Vagina (tissue), 2 donors: ENCODE data around the gene AIF1. TPM values are rescaled to one million over a fixed set of nuclear protein-coding genes. Genes with fewer than 3 reads are reported as not detected.
"Not testable (repeated sequence)": the region's sequence is repeated elsewhere in the genome, so short reads cannot be mapped to it uniquely, and the experiment has no call there.

Experiments used
- DNase-seq, 2 donors: peaks; one replicate each; pipeline ENCODE4 v3.0.0-alpha.2; 2017; ENCODE audit errors: extremely low spot score in 2 of 2
- H3K27ac ChIP-seq: fragments of 200-600 bp; sonication (generic); one replicate; pipeline ENCODE4 v1.5.1; 2019
- H3K27me3 ChIP-seq: fragments of 200-600 bp; sonication (generic); one replicate; pipeline ENCODE4 v1.5.1; 2019
- H3K36me3 ChIP-seq, 2 donors: fragments of 200-600 bp; sonication (generic); one replicate each; pipeline ENCODE4 v1.5.1; 2017 to 2019
- H3K4me1 ChIP-seq: fragments of 200-600 bp; sonication (generic); one replicate; pipeline ENCODE4 v1.5.1; 2019
- H3K4me3 ChIP-seq, 2 donors: fragments of 200-600 bp; sonication (generic); 1 replicate in 1 of 2; 2 replicates in 1 of 2; pipeline ENCODE4 v1.5.1; 2016 to 2019
- H3K9me3 ChIP-seq: fragments of 200-600 bp; sonication (generic); one replicate; pipeline ENCODE4 v1.5.1; 2019
- CTCF ChIP-seq, 3 experiments: fragments of 450-650 bp in 2 of 3; fragments of 200-600 bp in 1 of 3; sonication (generic) in 1 of 3; IDR thresholded peaks; one replicate each; pipeline ENCODE4 v1.5.1; 2017 to 2019; ENCODE audit warnings: antibody characterized with exemption in 3 of 3, mild to moderate bottlenecking in 2 of 3, moderate library complexity in 2 of 3
- POLR2A ChIP-seq, 2 donors: fragments of 450-650 bp; IDR thresholded peaks; one replicate each; pipeline ENCODE4 v1.6.1; 2017; ENCODE audit warnings: antibody characterized with exemption in 2 of 2, mild to moderate bottlenecking in 2 of 2, moderate library complexity in 2 of 2
- POLR2AphosphoS5 ChIP-seq, 2 donors: sonication (generic); formaldehyde crosslinking; IDR thresholded peaks; one replicate each; pipeline ENCODE4 v1.9.0; 2017; ENCODE audit warnings: antibody characterized with exemption in 2 of 2, mild to moderate bottlenecking in 2 of 2, low read depth in 1 of 2; ENCODE audit not compliant: insufficient read depth in 1 of 2
- intact Hi-C: fragments of 100-400 bp; cut with DNase I; formaldehyde crosslinking; loops from one replicate; pipeline ENCODE4 v1.15.1; 2023
- total RNA-seq: library from RNA; depleted of rRNA; stranded (reverse); fragments of >200 nt; gene quantifications from one replicate; pipeline ENCODE4 v1.2.3, GENCODE V29; 2016

Gene AIF1
- total RNA-seq, 1 donor from 2014 or later, result 25.0 TPM

DNA sequence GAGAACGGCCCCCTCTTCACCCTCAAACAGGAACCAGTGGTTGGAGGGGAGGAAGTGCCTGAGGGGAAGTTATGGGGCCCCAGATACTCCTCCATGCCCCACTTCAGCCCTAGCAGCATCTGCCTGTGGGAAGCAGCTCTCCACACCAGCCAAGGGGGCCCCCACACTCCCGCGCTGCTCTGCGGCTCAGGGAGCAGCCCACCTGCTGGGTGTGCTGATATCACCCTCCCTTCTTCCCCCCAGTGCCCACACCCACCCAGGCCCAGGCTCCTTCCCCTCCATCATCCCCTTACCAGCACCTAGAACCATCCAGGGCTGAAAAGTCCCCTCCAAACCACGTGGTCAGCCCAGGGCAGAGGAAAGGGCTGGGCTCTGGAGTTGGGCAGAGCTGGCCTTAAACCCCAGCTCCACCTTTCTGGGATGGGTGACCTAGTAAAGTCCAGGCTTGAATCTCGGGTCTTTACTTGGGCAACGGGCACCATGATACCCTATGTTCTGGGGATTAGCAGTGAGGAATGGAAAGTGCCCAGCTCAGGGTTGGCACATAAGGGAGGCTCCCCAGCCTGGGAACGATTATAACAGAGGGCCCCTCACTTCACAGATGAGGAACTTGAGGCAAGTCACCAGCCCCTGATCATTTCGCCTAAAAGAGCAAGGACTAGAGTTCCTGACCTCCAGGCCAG, 28.3 kb upstream of the AIF1 start:
- TF ChIP-seq POLR2AphosphoS5 (IDR thresholded peaks at IDR 0.05; ENCODE audit: insufficient read depth in 1 of 2, low read depth in 1 of 2), result no peak
- no peak for TF ChIP-seq CTCF (IDR thresholded peaks at IDR 0.05)
- TF ChIP-seq POLR2A (IDR thresholded peaks at IDR 0.05), result no peak
- DNase-seq, result no peak
- no peaks in the 10 kb centered on the region for H3K27me3 ChIP-seq
- no peak overlapping the region for H3K4me3 ChIP-seq
- H3K27ac ChIP-seq, result no peak overlapping the region
- H3K36me3 ChIP-seq, result no peaks in the 10 kb centered on the region
- intact Hi-C loops, result no loop called here
- H3K9me3 ChIP-seq, result no peaks in the 10 kb centered on the region
- H3K4me1 ChIP-seq, result peaks cover 13% of the 10 kb centered on the region

- no peak overlapping the region for H3K27ac ChIP-seq
- intact Hi-C loops, result no loop called here
Measured at GRCh38 chr6:31587791-31588777, 26.9 kb upstream of the AIF1 start.

GRCh38 chr6:31588871-31589650, 26.0 kb upstream of the AIF1 start:
- no peaks in the 10 kb centered on the region for H3K36me3 ChIP-seq
- H3K27ac ChIP-seq, result no peak overlapping the region
- no peaks in the 10 kb centered on the region for H3K4me1 ChIP-seq
- H3K4me3 ChIP-seq, result no peak overlapping the region
- no peak for TF ChIP-seq POLR2AphosphoS5 (IDR thresholded peaks at IDR 0.05; ENCODE audit: insufficient read depth in 1 of 2, low read depth in 1 of 2)
- no peak for TF ChIP-seq CTCF (IDR thresholded peaks at IDR 0.05)
- TF ChIP-seq POLR2A (IDR thresholded peaks at IDR 0.05), result no peak
- no peaks in the 10 kb centered on the region for H3K9me3 ChIP-seq
- DNase-seq, result no peak
- intact Hi-C loops, result no loop called here
- H3K27me3 ChIP-seq, result no peaks in the 10 kb centered on the region

More at GRCh38 chr6:31587791-31588777, 26.9 kb upstream of the AIF1 start:
- no peaks in the 10 kb centered on the region for H3K4me1 ChIP-seq
- H3K9me3 ChIP-seq, result no peaks in the 10 kb centered on the region
- H3K4me3 ChIP-seq, result no peak overlapping the region
- no peak for DNase-seq
- H3K27me3 ChIP-seq, result no peaks in the 10 kb centered on the region
- H3K36me3 ChIP-seq, result no peaks in the 10 kb centered on the region
- TF ChIP-seq POLR2AphosphoS5 (IDR thresholded peaks at IDR 0.05; ENCODE audit: insufficient read depth in 1 of 2, low read depth in 1 of 2) (no peak), POLR2A (IDR thresholded peaks at IDR 0.05) (no peak), CTCF (IDR thresholded peaks at IDR 0.05) (no peak)

DNA sequence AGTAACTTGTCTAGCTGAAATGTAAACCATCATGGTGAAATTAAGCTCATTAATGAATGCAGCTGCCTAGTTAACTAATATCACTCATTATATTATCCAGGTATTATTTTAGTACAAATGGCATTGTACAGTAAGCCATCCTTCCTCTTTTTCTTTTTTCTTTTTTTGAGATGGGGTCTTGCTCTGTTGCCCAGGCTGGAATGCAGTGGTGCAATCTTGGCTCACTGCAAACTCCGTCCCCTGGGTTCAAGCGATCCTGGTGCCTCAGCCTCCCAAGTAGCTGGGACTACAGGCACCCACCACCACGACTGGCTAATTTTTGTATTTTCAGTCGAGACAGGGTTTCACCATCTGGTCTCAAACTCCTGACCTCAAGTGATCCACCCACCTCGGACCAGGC, 24.3 kb upstream of the AIF1 start:
- H3K4me3 ChIP-seq, H3K36me3 ChIP-seq, H3K27me3 ChIP-seq, H3K4me1 ChIP-seq, intact Hi-C loops, DNase-seq, H3K27ac ChIP-seq, H3K9me3 ChIP-seq: not testable (repeated sequence)

GRCh38 chr6:31592396-31592771, 22.6 kb upstream of the AIF1 start:
- Histone ChIP-seq H3K27me3 (no peaks in the 10 kb centered on the region), H3K4me3 (no peak overlapping the region), H3K9me3 (no peaks in the 10 kb centered on the region), H3K4me1 (no peaks in the 10 kb centered on the region), H3K27ac (no peak overlapping the region), H3K36me3 (no peaks in the 10 kb centered on the region)
- TF ChIP-seq POLR2AphosphoS5 (IDR thresholded peaks at IDR 0.05; ENCODE audit: insufficient read depth in 1 of 2, low read depth in 1 of 2) (no peak), CTCF (IDR thresholded peaks at IDR 0.05) (no peak), POLR2A (IDR thresholded peaks at IDR 0.05) (no peak)
- DNase-seq, result no peak
- intact Hi-C loops, result no loop called here
